Activated CD4-positive, alpha-beta T cell treated with anti-CD3 and anti-CD28 coated beads, Interleukin-2, Interleukin-4, amounts not matched to agents 100 ng/mL and 50 ng/mL, durations not matched to agents 16 hours and 8 hours (primary cell): ENCODE data around the gene COQ9.
"Not testable (repeated sequence)": the region's sequence is repeated elsewhere in the genome, so short reads cannot be mapped to it uniquely, and the experiment has no call there.

Experiments
- DNase-seq: peaks from one replicate; pipeline ENCODE4 v3.0.0-alpha.2; 2020; ENCODE audit warnings: low spot score

The COQ9 gene

GRCh38 chr16:57485916-57486857 lies 38.9 kb downstream of the COQ9 start, which contains the start of gene DOK4:
Gene DOK4 (minus strand): TSS chr16:57486493. CDS start chr16:57479507, 6,986 bp downstream.
- peak; percentile 76 for DNase-seq

DNA sequence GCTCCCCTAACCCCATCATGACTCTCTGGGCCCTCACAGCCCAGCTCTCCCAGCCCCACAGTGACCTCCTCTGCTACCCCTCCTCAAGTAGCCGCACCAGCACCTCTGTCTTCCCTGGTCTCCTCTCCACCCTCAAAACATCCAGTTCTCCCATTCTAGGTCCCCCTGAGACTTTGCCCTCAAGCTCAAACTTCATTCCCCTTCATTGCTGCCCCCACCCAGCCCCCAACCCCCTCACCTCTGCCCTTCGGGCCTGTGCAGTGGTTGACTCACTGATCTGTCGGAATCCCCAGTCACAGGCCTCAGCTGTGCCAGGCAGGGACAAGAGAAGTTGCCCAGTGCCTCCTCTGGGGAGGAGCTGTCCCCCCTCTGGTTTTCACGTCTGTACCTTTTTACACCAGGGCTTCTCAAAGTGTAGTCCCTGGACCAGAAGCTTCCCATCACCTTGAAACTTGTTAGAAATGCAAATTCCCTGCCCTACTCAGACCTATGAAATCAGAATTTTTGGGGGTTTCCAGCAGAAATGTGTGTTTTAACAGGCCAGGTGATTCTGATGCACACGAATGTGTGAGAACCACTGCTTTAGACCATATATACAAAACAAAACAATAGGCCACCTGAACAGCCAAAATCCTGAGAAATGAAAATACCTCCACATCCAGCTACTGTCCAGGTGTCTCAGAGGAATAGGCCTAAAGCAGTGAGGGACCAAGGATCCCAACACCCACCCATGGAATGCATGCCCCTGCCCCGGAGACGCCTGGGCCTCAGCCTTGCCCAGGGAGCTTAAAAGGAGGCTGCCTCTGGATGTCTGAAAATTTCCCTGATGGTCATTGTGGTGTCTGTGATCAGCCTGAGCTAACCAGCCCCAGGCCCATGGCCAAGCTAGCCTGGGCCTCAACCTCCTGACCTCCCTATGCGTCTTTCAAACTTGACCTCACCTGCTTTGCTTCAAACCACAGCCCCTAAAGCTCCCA lies 39.9 kb downstream of the COQ9 start:
- no peak for DNase-seq

DNA sequence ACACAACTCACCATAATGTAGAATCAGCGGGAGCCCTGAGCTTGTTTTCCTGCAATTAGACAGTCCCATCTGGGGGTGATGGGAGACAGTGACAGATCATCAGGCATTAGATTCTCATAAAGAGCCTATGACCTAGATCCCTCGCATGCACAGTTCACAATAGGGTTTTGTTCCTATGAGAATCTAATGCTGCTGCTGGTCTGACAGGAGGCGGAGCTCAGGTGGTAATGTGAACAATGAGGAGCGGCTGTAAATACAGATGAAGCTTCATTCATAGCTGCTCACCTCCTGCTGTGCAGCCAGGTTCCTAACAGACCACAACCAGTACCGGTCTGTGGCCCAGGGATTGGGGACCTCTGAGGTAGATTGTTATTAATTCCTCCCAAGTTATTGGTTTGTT lies 42.0 kb downstream of the COQ9 start:
- DNase-seq = no peak

DNA sequence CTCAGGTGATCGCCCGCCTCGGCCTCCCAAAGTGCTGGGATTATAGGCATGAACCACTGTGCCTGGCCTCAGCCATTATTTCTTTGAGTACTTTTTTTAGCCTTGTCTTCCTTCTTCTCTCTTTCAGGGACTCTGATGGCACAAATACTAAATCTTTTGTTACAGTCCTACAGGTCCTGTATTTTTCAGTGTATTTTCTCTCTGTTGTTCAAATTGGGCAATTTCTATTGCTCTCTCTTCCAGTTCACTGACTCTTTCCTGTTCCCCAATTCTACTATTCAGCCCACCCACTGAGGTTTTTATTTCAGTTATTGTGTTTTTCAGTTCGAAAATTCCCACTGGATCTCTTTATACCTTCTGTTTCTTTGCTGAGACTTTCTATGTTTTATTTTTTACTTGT lies 46.5 kb downstream of the COQ9 start:
- DNase-seq = no peak

DNA sequence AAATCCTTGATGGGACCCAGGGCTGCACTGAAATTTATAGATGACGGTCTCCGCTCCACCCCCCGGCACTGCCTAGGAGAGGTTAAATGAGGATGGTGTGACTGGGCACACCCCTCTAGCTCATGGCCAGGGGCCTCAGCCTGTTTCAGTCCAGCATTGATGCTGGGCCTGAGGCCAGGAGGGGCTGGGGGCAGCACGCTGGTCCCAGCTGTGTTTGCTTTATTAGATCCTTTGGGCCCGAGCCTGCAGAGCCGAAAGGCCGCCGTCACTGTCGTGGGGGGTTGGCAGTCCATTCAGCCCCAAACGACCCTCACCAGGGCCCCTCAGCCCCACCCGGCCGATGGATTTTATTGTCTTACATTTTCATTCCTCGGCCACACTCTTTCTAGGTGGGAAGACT lies 49.8 kb downstream of the COQ9 start:
- DNase-seq = no peak

GRCh38 chr16:57498031-57498430 lies 50.8 kb downstream of the COQ9 start:
- DNase-seq = no peak

DNA sequence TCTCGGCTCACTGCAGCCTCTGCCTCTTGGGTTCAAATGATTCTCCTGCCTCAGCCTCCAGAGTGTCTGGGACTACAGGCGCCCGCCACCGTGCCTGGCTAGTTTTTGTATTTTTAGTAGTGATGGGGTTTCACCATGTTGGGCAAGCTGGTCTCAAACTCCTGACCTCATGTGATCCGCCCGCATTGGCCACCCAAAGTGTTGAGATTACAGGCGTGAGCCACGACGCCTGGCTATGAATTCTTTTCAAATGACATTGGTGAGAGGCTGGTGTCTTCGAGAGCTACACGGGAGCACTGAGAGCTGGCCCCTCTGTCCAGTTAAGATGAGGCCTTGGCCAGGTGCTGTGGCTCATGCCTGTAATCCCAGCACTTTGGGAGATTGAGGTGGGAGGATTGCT lies 52.7 kb downstream of the COQ9 start:
- DNase-seq = not testable (repeated sequence)

DNA sequence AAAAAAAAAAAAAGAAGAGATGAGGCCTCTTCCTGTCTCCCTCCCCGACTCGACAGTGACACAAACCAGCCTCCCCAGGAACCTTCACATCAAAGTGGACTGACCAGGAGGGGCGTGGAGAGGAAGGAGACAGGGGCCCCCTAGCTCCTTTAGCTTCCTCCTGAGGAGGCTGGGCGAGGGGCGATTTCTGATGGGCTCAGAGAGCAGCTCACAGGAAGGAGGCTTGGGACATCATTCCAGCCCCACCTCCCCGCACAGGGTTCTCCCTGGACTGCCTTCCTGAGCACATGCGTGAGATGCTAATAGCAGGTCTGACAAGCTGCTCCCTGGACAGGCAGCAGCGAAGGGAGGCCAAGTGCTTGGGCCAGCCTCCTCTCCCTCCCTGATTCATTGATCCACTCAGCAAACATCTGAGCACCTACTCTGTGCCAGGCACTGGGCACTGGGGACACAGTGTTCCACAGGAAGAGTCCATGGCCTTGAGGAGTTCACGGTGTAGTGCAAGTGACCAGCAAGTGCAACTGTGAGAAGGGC lies 53.4 kb downstream of the COQ9 start:
- DNase-seq = no peak

- DNase-seq = no peak
Measured at GRCh38 chr16:57501492-57501891, 54.2 kb downstream of the COQ9 start.

GRCh38 chr16:57502048-57502775 lies 54.9 kb downstream of the COQ9 start:
- DNase-seq = no peak

DNA sequence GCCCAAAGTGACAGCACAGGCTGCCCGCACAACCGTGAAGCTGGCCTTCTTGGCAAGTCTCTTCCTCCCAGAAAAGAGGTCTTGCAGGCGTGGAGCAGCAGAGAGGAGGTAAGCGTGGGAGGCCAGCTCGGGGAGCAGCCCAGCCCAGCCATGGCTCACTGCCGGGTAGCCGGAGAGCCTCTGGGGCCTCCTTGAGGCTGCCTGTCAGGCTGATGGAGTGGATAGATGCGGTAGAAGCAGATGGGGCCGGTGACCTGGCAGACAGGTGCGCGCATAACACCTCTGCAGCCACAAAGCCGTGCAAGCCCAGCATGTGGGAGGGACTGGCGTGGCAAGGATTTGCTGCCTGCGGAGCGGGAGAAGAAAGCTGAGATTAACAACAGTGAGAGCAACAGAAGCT lies 56.1 kb downstream of the COQ9 start:
- DNase-seq = no peak

GRCh38 chr16:57504001-57504400 lies 56.7 kb downstream of the COQ9 start:
- no peak for DNase-seq

DNA sequence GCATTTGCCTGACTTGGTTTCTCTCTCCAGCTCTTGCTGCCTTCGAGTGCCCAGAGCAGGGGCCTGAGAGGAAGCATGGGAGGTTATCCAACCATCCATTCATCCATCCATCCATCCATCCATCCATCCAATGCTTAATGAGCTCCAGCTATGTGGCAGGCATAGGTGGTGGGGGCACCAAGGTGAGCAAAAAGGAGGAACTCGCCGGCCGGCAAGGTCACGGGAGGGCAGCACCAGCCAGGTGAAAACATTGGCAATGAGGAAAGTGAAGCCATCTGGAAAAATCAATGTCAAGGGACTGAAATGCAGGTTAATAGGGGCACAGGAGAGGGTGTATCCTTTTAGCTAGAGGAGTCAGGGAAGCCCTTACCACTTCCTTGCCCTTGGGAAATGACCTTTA lies 57.2 kb downstream of the COQ9 start:
- DNase-seq = no peak

DNA sequence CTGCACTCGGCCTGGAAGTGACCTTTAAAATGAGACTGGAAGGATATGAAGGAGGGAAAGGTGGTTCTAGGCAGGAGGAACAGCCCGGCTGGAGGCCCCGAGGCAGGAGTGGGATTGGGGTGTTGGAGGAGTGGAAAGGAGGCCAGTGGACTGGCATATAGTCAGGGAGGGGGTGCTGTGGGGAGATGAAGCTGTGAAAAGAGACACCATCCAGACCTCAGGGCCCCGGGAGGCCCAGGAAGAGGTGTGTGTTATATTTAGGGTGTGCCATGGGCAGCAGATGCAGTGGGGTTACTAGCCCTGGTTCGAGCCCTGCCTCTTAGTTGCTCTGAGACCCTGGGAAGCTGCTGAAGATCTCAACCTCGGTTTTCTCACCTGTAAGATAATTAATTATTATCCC lies 57.9 kb downstream of the COQ9 start:
- DNase-seq = no peak

GRCh38 chr16:57507136-57508034 lies 60.1 kb downstream of the COQ9 start:
- DNase-seq = no peak

- DNase-seq = no peak
Measured at GRCh38 chr16:57508035-57508425, 60.8 kb downstream of the COQ9 start.

DNA sequence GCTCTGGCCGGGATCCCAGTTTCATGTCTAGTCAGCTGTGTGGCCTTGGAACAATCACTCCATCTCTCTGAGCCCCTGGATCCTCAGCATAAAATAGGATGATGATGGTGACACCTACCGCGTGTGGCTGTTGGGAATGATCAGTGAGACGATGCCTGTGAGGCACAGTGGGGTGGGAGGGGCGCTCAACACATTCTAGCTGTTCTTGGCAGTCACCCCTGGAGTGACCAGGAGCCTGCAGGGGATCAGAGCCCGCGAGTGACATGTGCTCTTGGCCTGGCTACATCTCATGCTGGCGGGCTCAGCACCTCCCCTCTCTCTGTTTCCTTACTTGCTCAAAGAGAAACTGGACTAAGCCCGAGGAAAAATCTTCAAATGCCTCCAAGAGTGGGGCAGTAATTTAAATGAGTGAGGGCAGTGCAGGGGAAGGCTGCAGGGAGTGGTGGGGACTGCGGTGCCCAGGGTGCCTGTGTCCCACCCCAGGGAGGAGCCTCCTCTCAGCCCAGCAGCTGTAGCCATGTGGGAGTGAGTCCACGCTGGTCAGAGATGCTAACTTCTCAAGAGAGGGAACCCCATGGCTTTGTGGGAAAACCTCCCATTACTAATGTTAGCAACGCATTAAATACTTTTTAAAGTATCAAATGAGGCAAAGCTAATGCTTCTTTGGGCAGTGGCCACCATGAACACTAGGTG lies 62.1 kb downstream of the COQ9 start:
- DNase-seq = no peak

DNA sequence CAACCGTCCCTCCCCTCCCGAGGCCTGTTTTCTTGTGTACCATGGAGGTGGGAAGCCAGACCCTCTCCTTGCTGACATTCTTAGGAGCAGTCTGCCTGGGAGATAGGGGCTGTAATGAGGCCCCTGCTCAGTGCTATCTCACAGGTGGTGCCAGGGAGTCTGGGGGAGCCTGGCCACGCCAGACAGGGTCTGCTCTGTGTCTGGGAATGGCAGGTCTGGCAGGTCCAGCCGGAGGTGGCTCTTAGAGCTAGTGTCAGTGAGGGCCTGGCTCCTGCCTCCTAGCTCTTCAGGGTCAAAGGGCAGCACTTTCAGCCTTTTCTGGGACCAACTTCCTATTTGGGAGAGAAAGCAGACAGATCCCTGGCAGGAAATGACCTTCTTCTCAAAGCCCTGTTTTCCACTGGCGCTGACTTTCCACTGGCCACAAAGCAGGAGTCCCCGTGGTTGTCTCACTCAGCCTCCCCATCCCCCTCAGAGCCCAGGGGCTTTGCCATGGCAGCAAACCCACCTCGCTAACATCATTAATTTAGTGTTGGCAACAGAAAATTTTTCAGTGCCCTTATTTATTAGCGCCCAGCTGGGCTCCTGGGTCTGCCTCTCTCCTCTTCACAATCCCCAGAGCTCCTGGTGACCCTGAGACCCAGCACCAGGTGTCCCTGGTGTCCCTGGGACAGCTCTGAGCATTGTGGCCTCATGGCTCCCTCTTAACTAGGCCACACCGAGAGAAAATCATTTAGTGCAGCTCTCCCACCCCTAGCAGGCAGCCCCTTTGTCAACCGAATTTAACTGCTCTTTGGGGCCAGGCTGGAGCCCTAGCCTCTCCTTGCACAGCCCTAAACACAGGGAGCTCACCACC lies 63.0 kb downstream of the COQ9 start:
- DNase-seq = no peak
